Left ventricle myocardium inferior (tissue), 1 donor: ENCODE results near the gene TMEM100. TPM values are rescaled to one million over a fixed set of nuclear protein-coding genes. Genes with fewer than 3 reads are reported as not detected.

Experiments
- DNase-seq: peaks from one replicate; pipeline ENCODE4 v3.0.0-alpha.2; 2020
- H3K27ac ChIP-seq: fragments of 200-600 bp; replicated peaks from 2 replicates; pipeline ENCODE4 v1.8.0; 2021
- H3K27me3 ChIP-seq: fragments of 200-600 bp; 2 replicates; pipeline ENCODE4 v1.8.0; 2021; ENCODE audit warnings: low read depth
- H3K36me3 ChIP-seq: fragments of 200-600 bp; 2 replicates; pipeline ENCODE4 v1.8.0; 2021
- H3K4me1 ChIP-seq: fragments of 200-600 bp; 2 replicates; pipeline ENCODE4 v1.8.0; 2021
- H3K4me3 ChIP-seq: fragments of 200-600 bp; 2 replicates; pipeline ENCODE4 v1.8.0; 2021; ENCODE audit warnings: mild to moderate bottlenecking, moderate library complexity
- H3K9me3 ChIP-seq: fragments of 200-600 bp; replicated peaks from 2 replicates; pipeline ENCODE4 v1.8.0; 2021
- CTCF ChIP-seq: fragments of 200-600 bp; IDR thresholded peaks from 2 replicates; pipeline ENCODE4 v1.8.0; 2021; ENCODE audit warnings: antibody characterized with exemption, mild to moderate bottlenecking, borderline replicate concordance
- intact Hi-C: fragments of 100-400 bp; cut with micrococcal nuclease; formaldehyde crosslinking; loops from one replicate; pipeline ENCODE4 v1.11.0; 2022
- total RNA-seq: library from RNA; stranded (reverse); fragmentation: NEBNext Ultra II Directional; extraction: Animal tissue kit (Norgen Biotek cat#: 25700); gene quantifications from one replicate; pipeline ENCODE4 v1.2.1, GENCODE V29; 2021
- donor health status: DM: no; HTN: yes; CAD: no; lungs with severe emphysema.

The TMEM100 gene
- total RNA-seq, 1 donor from 2014 or later = 13.9 TPM

DNA sequence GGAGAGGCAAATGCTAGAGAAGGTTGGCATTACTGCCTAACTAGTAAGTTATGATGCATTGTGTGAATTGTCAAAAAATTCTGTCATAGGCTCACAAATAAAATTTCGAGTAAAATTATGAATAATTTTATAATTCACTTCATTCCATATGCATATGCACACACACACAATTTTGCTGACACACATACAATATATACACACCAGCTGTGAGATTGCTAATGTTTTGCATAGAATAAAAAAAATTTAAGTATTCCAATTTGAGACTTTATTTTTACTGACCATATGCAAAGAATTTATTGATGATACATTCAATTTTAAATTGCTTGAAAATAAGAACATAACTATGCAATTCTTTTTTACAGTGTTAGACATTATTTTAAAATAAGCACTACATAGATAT is 6.8 kb upstream of the TMEM100 start:
- no peaks in the 10 kb centered on the region for H3K27me3 ChIP-seq
- H3K9me3 ChIP-seq = no peaks in the 10 kb centered on the region
- intact Hi-C loops = no loop called here
- no peak for TF ChIP-seq CTCF
- no peaks in the 10 kb centered on the region for H3K36me3 ChIP-seq
- H3K27ac ChIP-seq = peak overlapping the region; percentile 93
- peak overlapping the region; percentile 60 for H3K4me3 ChIP-seq
- H3K4me1 ChIP-seq = peaks cover 92% of the 10 kb centered on the region
- DNase-seq = no peak

- no peak for DNase-seq
- Histone ChIP-seq H3K4me3 (peak overlapping the region; percentile 60), H3K27me3 (no peaks in the 10 kb centered on the region), H3K4me1 (peaks cover 92% of the 10 kb centered on the region), H3K36me3 (no peaks in the 10 kb centered on the region), H3K27ac (peak overlapping the region; percentile 93), H3K9me3 (no peaks in the 10 kb centered on the region)
- intact Hi-C loops = no loop called here
- TF ChIP-seq CTCF = no peak
These were observed 6.2 kb upstream of the TMEM100 start for GRCh38 chr17:55728833-55729232.

- H3K9me3 ChIP-seq = no peaks in the 10 kb centered on the region
- no peaks in the 10 kb centered on the region for H3K36me3 ChIP-seq
- peak overlapping the region; percentile 60 for H3K4me3 ChIP-seq
- DNase-seq = no peak
- peaks cover 92% of the 10 kb centered on the region for H3K4me1 ChIP-seq
- TF ChIP-seq CTCF = no peak
- peak overlapping the region; percentile 93 for H3K27ac ChIP-seq
- H3K27me3 ChIP-seq = no peaks in the 10 kb centered on the region
- intact Hi-C loops = no loop called here
These were observed 5.7 kb upstream of the TMEM100 start for GRCh38 chr17:55728361-55728760.

GRCh38 chr17:55727920-55728319 is 5.3 kb upstream of the TMEM100 start:
- TF ChIP-seq CTCF = no peak

DNA sequence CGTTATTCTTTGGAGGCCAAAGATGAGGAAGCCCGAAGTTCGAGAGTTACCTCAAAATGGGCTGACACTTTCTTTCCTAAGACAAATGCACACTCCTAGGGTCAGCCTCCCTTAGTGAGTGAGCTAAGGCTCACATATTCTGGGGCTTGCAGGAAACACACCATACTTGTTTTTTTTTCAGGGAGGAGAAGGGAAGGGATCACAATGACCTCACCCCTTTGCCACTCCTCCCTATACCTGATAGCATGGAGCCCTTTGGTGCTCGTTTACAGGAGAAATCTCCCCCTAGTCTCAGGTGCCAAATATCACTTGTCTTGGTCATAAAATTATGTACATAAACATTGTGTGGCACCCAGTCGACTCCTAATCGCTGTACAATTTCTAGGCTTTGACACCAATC is 4.6 kb upstream of the TMEM100 start:
- no peaks in the 10 kb centered on the region for H3K27me3 ChIP-seq
- H3K4me1 ChIP-seq = peaks cover 92% of the 10 kb centered on the region
- DNase-seq = no peak
- TF ChIP-seq CTCF = no peak
- H3K4me3 ChIP-seq = no peak overlapping the region
- peak overlapping the region; percentile 93 for H3K27ac ChIP-seq
- H3K9me3 ChIP-seq = no peaks in the 10 kb centered on the region
- intact Hi-C loops = no loop called here
- no peaks in the 10 kb centered on the region for H3K36me3 ChIP-seq

More at GRCh38 chr17:55727920-55728319, 5.3 kb upstream of the TMEM100 start:
- Histone ChIP-seq H3K4me3 (no peak overlapping the region), H3K27ac (peak overlapping the region; percentile 93), H3K9me3 (no peaks in the 10 kb centered on the region), H3K36me3 (no peaks in the 10 kb centered on the region), H3K4me1 (peaks cover 92% of the 10 kb centered on the region), H3K27me3 (no peaks in the 10 kb centered on the region)
- intact Hi-C loops = no loop called here
- DNase-seq = no peak

DNA sequence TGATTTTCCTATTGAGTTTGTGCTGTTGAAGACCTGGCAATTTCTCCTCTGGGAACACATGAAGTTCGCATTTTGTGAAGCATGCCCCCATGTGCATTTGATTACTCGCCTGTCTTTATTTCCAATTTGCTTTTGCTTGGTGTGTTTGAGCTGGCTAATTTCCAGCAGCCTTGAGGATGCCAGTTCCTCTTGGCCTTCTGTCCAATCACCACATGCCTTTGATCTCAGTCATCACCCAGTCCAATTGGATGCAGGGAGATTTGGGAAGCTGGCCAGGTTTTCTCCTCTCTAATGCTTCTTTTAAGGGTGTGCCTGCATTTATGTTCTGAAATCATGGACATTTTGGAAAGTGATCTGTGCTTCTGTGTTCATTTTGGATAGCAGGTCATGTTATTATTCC is 3.8 kb upstream of the TMEM100 start:
- TF ChIP-seq CTCF = no peak

More for the DNA sequence above, 3.8 kb upstream of the TMEM100 start:
- Histone ChIP-seq H3K27ac (peak overlapping the region; percentile 93), H3K27me3 (no peaks in the 10 kb centered on the region), H3K4me3 (no peak overlapping the region), H3K9me3 (no peaks in the 10 kb centered on the region), H3K4me1 (peaks cover 94% of the 10 kb centered on the region), H3K36me3 (peaks cover 2% of the 10 kb centered on the region)
- DNase-seq = peak; percentile 52
- intact Hi-C loops = no loop called here
